Measurements from ENCODE around the gene ABI2. TPM values are rescaled to one million over a fixed set of nuclear protein-coding genes. Genes with fewer than 3 reads are reported as not detected.
A peak's percentile ranks its signal among the peaks of the same experiment; 100 is the strongest.

The ABI2 gene
- total RNA-seq, 1 experiment from 2014 or later: 141 TPM

- H2AK5ac ChIP-seq (ENCODE audit: insufficient read length, low read length): peak overlapping the region; percentile 36
- H3K79me1 ChIP-seq (ENCODE audit: insufficient read depth, low read depth, low read length, poor library complexity, severe bottlenecking): no peaks in the 10 kb centered on the region
- H3K27me3 Mint-ChIP-seq (ENCODE audit: low read depth): no peaks in the 10 kb centered on the region
- no peaks in the 10 kb centered on the region; the same call in 1 of the 2 replicates for H3K4me1 ChIP-seq (ENCODE audit: insufficient read depth, low read length)
- peak overlapping the region; percentile 50 for H2AFZ ChIP-seq (ENCODE audit: low read length)
- peak overlapping the region; percentile 91 for H3K4me2 ChIP-seq (ENCODE audit: insufficient read depth, insufficient read length, low read length)
- no peak overlapping the region for H2BK15ac ChIP-seq (ENCODE audit: low read depth, low read length)
- H3K14ac ChIP-seq (ENCODE audit: insufficient read depth, low read length): peak overlapping the region; percentile 99; the same call in 1 of the 2 replicates
- H4K20me1 ChIP-seq (ENCODE audit: control insufficient read depth, insufficient read depth, insufficient read length): no peaks in the 10 kb centered on the region
- no peak for DNase-seq
- H2BK12ac ChIP-seq (ENCODE audit: insufficient read length, low read depth, low read length): peak overlapping the region; percentile 40
- peak overlapping the region; percentile 87 for H2BK5ac ChIP-seq (ENCODE audit: insufficient read length, low read length)
- no peak overlapping the region for H3K23ac ChIP-seq (ENCODE audit: insufficient read length, low read depth, low read length)
- H3K23me2 ChIP-seq (ENCODE audit: insufficient read length, low read depth, low read length, poor library complexity, severe bottlenecking): peaks cover 7% of the 10 kb centered on the region
- no peak overlapping the region for H2BK20ac ChIP-seq (ENCODE audit: low read depth, low read length, poor library complexity, severe bottlenecking)
- H3K56ac ChIP-seq (ENCODE audit: insufficient read length, low read depth, low read length): peak overlapping the region; percentile 76
- H3K27me3 ChIP-seq (ENCODE audit: insufficient read depth, low read length): no peaks in the 10 kb centered on the region
- peaks cover 0 to 6% (median 0%) of the 10 kb centered on the region in 3 experiments; a peak in 3 of 7 replicates for H3K36me3 Mint-ChIP-seq (ENCODE audit: insufficient read depth in 1 of 3, low read depth in 3 of 3)
- no CpG with 5 or more reads among the region's 7 CpGs for WGBS (ENCODE audit: extremely low coverage, insufficient read length, low lambda C conversion rate)
- H3K9me3 ChIP-seq (ENCODE audit: control insufficient read depth, low read depth, low read length): no peaks in the 10 kb centered on the region
- peak overlapping the region; percentile 99 for H3K9ac ChIP-seq (ENCODE audit: extremely low read depth, insufficient read length, low read length)
- H2BK120ac ChIP-seq (ENCODE audit: low read depth, low read length, poor library complexity, severe bottlenecking): peak overlapping the region; percentile 96
- no peak overlapping the region for H4K8ac ChIP-seq (replicated peaks; ENCODE audit: insufficient read length, low read depth, low read length)
- peaks cover 22 to 24% of the 10 kb centered on the region in 2 experiments for H3K4me1 Mint-ChIP-seq
- H3K79me2 ChIP-seq (ENCODE audit: insufficient read depth, low read length): peaks cover 23% of the 10 kb centered on the region; the same call in 1 of the 2 replicates
- H3K18ac ChIP-seq (ENCODE audit: insufficient read length, low read depth, low read length): peak overlapping the region; percentile 97
- H4K91ac ChIP-seq (ENCODE audit: insufficient read length, low read depth, low read length): no peak overlapping the region
- H3K4ac ChIP-seq (ENCODE audit: low read depth, low read length): peak overlapping the region; percentile 60; the same call in 1 of the 2 replicates
- H3K9me3 Mint-ChIP-seq: peaks cover 0 to 2% of the 10 kb centered on the region in 2 experiments; a peak in 1 of 5 replicates
- H3K27ac ChIP-seq (ENCODE audit: insufficient read length, low read depth, low read length): peak overlapping the region; percentile 98
- TF ChIP-seq, protein P1, sequence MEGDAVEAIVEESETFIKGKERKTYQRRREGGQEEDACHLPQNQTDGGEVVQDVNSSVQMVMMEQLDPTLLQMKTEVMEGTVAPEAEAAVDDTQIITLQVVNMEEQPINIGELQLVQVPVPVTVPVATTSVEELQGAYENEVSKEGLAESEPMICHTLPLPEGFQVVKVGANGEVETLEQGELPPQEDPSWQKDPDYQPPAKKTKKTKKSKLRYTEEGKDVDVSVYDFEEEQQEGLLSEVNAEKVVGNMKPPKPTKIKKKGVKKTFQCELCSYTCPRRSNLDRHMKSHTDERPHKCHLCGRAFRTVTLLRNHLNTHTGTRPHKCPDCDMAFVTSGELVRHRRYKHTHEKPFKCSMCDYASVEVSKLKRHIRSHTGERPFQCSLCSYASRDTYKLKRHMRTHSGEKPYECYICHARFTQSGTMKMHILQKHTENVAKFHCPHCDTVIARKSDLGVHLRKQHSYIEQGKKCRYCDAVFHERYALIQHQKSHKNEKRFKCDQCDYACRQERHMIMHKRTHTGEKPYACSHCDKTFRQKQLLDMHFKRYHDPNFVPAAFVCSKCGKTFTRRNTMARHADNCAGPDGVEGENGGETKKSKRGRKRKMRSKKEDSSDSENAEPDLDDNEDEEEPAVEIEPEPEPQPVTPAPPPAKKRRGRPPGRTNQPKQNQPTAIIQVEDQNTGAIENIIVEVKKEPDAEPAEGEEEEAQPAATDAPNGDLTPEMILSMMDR (conservative IDR thresholded peaks at IDR 0.05): no peak
- peak overlapping the region; percentile 75 to 90 for H3K4me3 Mint-ChIP-seq
- H4K5ac ChIP-seq (ENCODE audit: insufficient read length, low read depth, low read length): peak overlapping the region; percentile 93
- H3T11ph ChIP-seq (ENCODE audit: low read length): peak overlapping the region; percentile 88
- peak overlapping the region; percentile 99 for H3K27ac Mint-ChIP-seq
Observed at GRCh38 chr2:203327582-203327900, 653 bp upstream of the ABI2 start.
